HepG2 (cell line): Measurements from ENCODE around the gene TNXB. TPM values are rescaled to one million over a fixed set of nuclear protein-coding genes. Genes with fewer than 3 reads are reported as not detected.

Source experiments
- ATAC-seq: fragments of 200-7000 bp; cut with Tn5 transposase; 3 replicates; pipeline ENCODE4 v1.9.1; 2020; ENCODE audit warnings: mild to moderate bottlenecking, moderate library complexity
- BruUV-seq: library from RNA; stranded (reverse); fragments of 400-500 nt; replicated peaks from 2 replicates; lab custom pipeline; 2021; lab: Mats Ljungman, UMichigan
- CTCF ChIA-PET: fragments of 300-600 bp; formaldehyde crosslinking; extraction: SDS; loops from one replicate; lab custom pipeline; 2021; ENCODE audit warnings: low total read pairs, inconsistent platforms, low intra/inter-chr PET ratio; lab: Yijun Ruan, JAX
- POLR2A ChIA-PET: fragments of 350-600 bp; sonication (Branson Sonifier 250); formaldehyde crosslinking; loops from one replicate; lab custom pipeline; 2020; ENCODE audit warnings: antibody characterized with exemption, inconsistent platforms; lab: Yijun Ruan, JAX
- DNase-seq: peaks from one replicate; pipeline ENCODE4 v3.0.0-alpha.2; 2015; ENCODE audit warnings: low spot score
- FAIRE-seq: peaks from 3 replicates; lab custom pipeline; 2011; peaks lifted over from hg19 to GRCh38; lab: Jason Lieb, UNC
- H2AFZ ChIP-seq: one replicate; pipeline ENCODE4 v1.6.1; 2011; ENCODE audit warnings: low read length, inconsistent platforms
- H3K27ac ChIP-seq: fragments of 300-600 bp; 3 replicates; pipeline ENCODE4 v1.8.0; 2011; ENCODE audit warnings: mixed run types, mild to moderate bottlenecking, mixed read lengths, low read length, inconsistent platforms; ENCODE audit not compliant: insufficient read depth; ENCODE audit errors: extremely low read length
- H3K27me3 ChIP-seq, 2 experiments: fragments of 200-600 bp in 1 of 2; 2 replicates in 1 of 2; 3 replicates in 1 of 2; pipeline versions ENCODE4 v1.6.0 to v1.8.0; 2011; ENCODE audit warnings: low read length in 2 of 2, mild to moderate bottlenecking in 2 of 2, moderate library complexity in 2 of 2, inconsistent platforms in 1 of 2; ENCODE audit not compliant: insufficient read depth in 2 of 2, control insufficient read depth in 1 of 2
- H3K36me3 ChIP-seq, 2 experiments: fragments of 200-600 bp in 1 of 2; replicated peaks in 1 of 2; 2 replicates in 1 of 2; 3 replicates in 1 of 2; pipeline versions ENCODE4 v1.5.1 to v1.8.0; 2011; ENCODE audit warnings: low read length in 2 of 2, inconsistent platforms in 1 of 2; ENCODE audit not compliant: insufficient read depth in 2 of 2, control insufficient read depth in 1 of 2
- H3K4me1 ChIP-seq: 2 replicates; pipeline ENCODE4 v1.5.1; 2012; ENCODE audit warnings: low read length, inconsistent platforms; ENCODE audit not compliant: insufficient read depth
- H3K4me2 ChIP-seq: 2 replicates; pipeline ENCODE4 v1.6.0; 2011; ENCODE audit warnings: low read depth, low read length, inconsistent platforms
- H3K4me3 ChIP-seq, 3 experiments: fragments of 200-600 bp in 1 of 3; sonication (generic), shearing (Covaris generic) in 1 of 3; replicated peaks in 1 of 3; 2 replicates each; pipeline ENCODE4 v1.5.1; 2011 to 2016; ENCODE audit warnings: low read length in 3 of 3, inconsistent platforms in 2 of 3, low read depth in 2 of 3, mild to moderate bottlenecking in 2 of 3, control low read depth in 1 of 3, mixed read lengths in 1 of 3; ENCODE audit not compliant: insufficient read depth in 1 of 3
- H3K79me2 ChIP-seq: one replicate; pipeline ENCODE4 v1.6.1; 2011; ENCODE audit warnings: low read length, inconsistent platforms; ENCODE audit not compliant: insufficient read depth
- H3K9ac ChIP-seq: 2 replicates; pipeline ENCODE4 v1.6.0; 2011; ENCODE audit warnings: mild to moderate bottlenecking, low read depth, low read length, inconsistent platforms; ENCODE audit not compliant: insufficient read depth
- H3K9me3 ChIP-seq: 2 replicates; pipeline ENCODE4 v1.5.1; 2012; ENCODE audit warnings: mild to moderate bottlenecking, low read length
- H4K20me1 ChIP-seq: 2 replicates; pipeline ENCODE4 v1.6.0; 2011; ENCODE audit warnings: inconsistent platforms, mild to moderate bottlenecking, low read length, moderate library complexity; ENCODE audit not compliant: insufficient read depth
- DZIP1 ChIP-seq: sonication (generic); formaldehyde crosslinking; IDR thresholded peaks from 2 replicates; pipeline ENCODE4 v1.5.0; 2020; ENCODE audit warnings: mild to moderate bottlenecking, missing genetic modification reagents
- IRF9 ChIP-seq: sonication (generic); formaldehyde crosslinking; IDR thresholded peaks from 2 replicates; pipeline ENCODE4 v1.8.0; 2022; ENCODE audit warnings: missing genetic modification reagents, mild to moderate bottlenecking, borderline replicate concordance
- PAXIP1 ChIP-seq: sonication (generic); formaldehyde crosslinking; conservative IDR thresholded peaks from 2 replicates; pipeline ENCODE4 v1.4.0; 2020; ENCODE audit warnings: mild to moderate bottlenecking, missing genetic modification reagents, moderate library complexity
- RBM39 ChIP-seq: fragments of 200-400 bp; formaldehyde crosslinking; IDR thresholded peaks from one replicate; pipeline ENCODE4 v1.6.1; 2018; ENCODE audit warnings: antibody characterized with exemption, mild to moderate bottlenecking, low read depth, low read length; ENCODE audit not compliant: poor library complexity, severe bottlenecking
- RXRB ChIP-seq: IDR thresholded peaks from 2 replicates; pipeline ENCODE4 v1.6.1; 2016; ENCODE audit warnings: borderline replicate concordance, missing genetic modification reagents, missing compliant biosample characterization
- SKIL ChIP-seq: sonication (generic); formaldehyde crosslinking; IDR thresholded peaks from 2 replicates; pipeline ENCODE4 v1.8.0; 2022; ENCODE audit warnings: missing genetic modification reagents, mild to moderate bottlenecking, moderate library complexity, borderline replicate concordance
- ZFP36L1 ChIP-seq: sonication (generic); formaldehyde crosslinking; IDR thresholded peaks from 2 replicates; pipeline ENCODE4 v1.8.0; 2022; ENCODE audit warnings: mild to moderate bottlenecking, missing genetic modification reagents, moderate library complexity
- ZNF414 ChIP-seq: sonication (generic); formaldehyde crosslinking; IDR thresholded peaks from 2 replicates; pipeline ENCODE4 v1.5.0; 2020; ENCODE audit warnings: missing genetic modification reagents
- ZNF562 ChIP-seq: sonication (generic); formaldehyde crosslinking; IDR thresholded peaks from 2 replicates; pipeline ENCODE4 v1.8.0; 2022; ENCODE audit warnings: missing genetic modification reagents, borderline replicate concordance
- WGBS: methylation state at CpG from one replicate; pipeline ENCODE4 v1.1.6; 2017; ENCODE audit warnings: low lambda C conversion rate; 5-methylcytosine and 5-hydroxymethylcytosine counted together
- in situ Hi-C: cut with HindIII; loops from 2 replicates; pipeline ENCODE4 v1.10.0; 2017; ENCODE audit warnings: low pct_unique_long_range_greater_than_20kb; ENCODE audit not compliant: extremely low pct_ligation_motif_present
- intact Hi-C: fragments of 100-400 bp; cut with micrococcal nuclease; formaldehyde crosslinking; loops from one replicate; pipeline ENCODE4 v1.10.0; 2022; ENCODE audit not compliant: unreplicated experiment
- polyA plus RNA-seq, 8 experiments: library from polyadenylated mRNA; depleted of rRNA in 3 of 8; stranded (reverse) in 7 of 8; unstranded in 1 of 8; fragments of >200 nt; fragmentation: Illumina TruSeq in 4 of 8; extraction: Trizol in 4 of 8; gene quantifications; 2 replicates each; pipeline versions ENCODE4 v1.2.1 to v1.2.3, GENCODE V29; 2011 to 2016; ENCODE audit warnings: low read depth in 4 of 8, missing spikeins in 1 of 8, mixed read lengths in 1 of 8; ENCODE audit not compliant: insufficient read depth in 1 of 8
- total RNA-seq, 5 experiments: library from RNA; depleted of rRNA; stranded (reverse); fragments of >200 nt; fragmentation: Illumina TruSeq; extraction: Trizol; gene quantifications; 2 replicates each; pipeline ENCODE4 v1.2.3, GENCODE V29; 2016; ENCODE audit warnings: low read depth in 1 of 5

TNXB gene
- total and polyA plus RNA-seq, 2 of the 13 experiments (the other 11 are each of a cell fraction or from before 2014, with no cell fraction given): 1.6 to 2.7 TPM

- Histone ChIP-seq H3K36me3 (peaks cover 18 to 32% of the 10 kb centered on the region in 2 experiments), H4K20me1 (no peaks in the 10 kb centered on the region), H3K27ac (peak within 1 kb of the TSS; percentile 88), H2AFZ (peak within 1 kb of the TSS; percentile 75), H3K4me2 (peak within 1 kb of the TSS; percentile 94), H3K79me2 (peaks cover 17% of the 10 kb centered on the region), H3K27me3 (no peaks in the 10 kb centered on the region; a peak in 1 of 5 replicates), H3K4me3 (peak within 1 kb of the TSS; percentile 78 to 91 (median 88)), H3K9me3 (no peaks in the 10 kb centered on the region), H3K4me1 (peaks cover 28% of the 10 kb centered on the region), H3K9ac (peak within 1 kb of the TSS; percentile 91)
- in situ Hi-C loops (loop anchor here (5.0 kb wide), 1 partner anchor 37 kb away; no protein-coding TSS in a partner anchor), intact Hi-C loops (loop anchor here (1.0 kb wide), 5 partner anchors 24 to 67 kb away; partner anchors contain the start of genes FKBPL and RNF5)
- BruUV-seq: TSS peak; percentile 73
- CTCF ChIA-PET: interaction anchor here (1.0 to 4.3 kb wide), 6 partner anchors 26 to 106 kb away, joined by 4 to 97 read pairs (median 4); partner anchors contain the start of gene ATF6B
- POLR2A ChIA-PET: interaction anchor here (0.5 to 2.6 kb wide), 14 partner anchors 11 to 818 kb away, joined by 3 to 35 read pairs (median 4); partner anchors contain the start of genes AGPAT1, ATF6B, EGFL8 and FKBPL
- ATAC-seq (peak; percentile 79), DNase-seq (peak; percentile 93), FAIRE-seq (peak; percentile 86)
- under 1% methylated on average over 41 of the region's 52 CpGs for WGBS
- peak; percentile 72 for TF ChIP-seq RBM39
- TF ChIP-seq RXRB (CRISPR knock-in tag): peak; percentile 35
- peak; percentile 62; the same call in 1 of the 2 replicates for TF ChIP-seq ZFP36L1 (CRISPR knock-in tag)
- no peak for TF ChIP-seq ZNF562 (CRISPR knock-in tag)
- peak; percentile 73 for TF ChIP-seq PAXIP1 (CRISPR knock-in tag)
- no peak for TF ChIP-seq SKIL (CRISPR knock-in tag)
- no peak; the same call in 1 of the 2 replicates for TF ChIP-seq IRF9
- no peak for TF ChIP-seq DZIP1 (CRISPR knock-in tag)
- TF ChIP-seq ZNF414 (CRISPR knock-in tag): no peak
Measured at GRCh38 chr6:32153564-32154513, 44.7 kb upstream of the TNXB start, which contains the start of gene PPT2. Gene PPT2, plus strand, starts transcription at chr6:32154141. Its CDS starts 454 bp downstream, at chr6:32154595.
